DOHH2 (cell line): ENCODE results near the gene EPHA8.

Source experiments
- EZH2phosphoT487 ChIP-seq: fragments of 200-600 bp; sonication (generic); IDR thresholded peaks from 2 replicates; pipeline ENCODE4 v1.6.1; 2017; ENCODE audit warnings: borderline replicate concordance, mild to moderate bottlenecking, antibody characterized with exemption, low read length, moderate library complexity, mixed read lengths
- TF ChIP-seq, protein P1 (sequence below): fragments of 200-600 bp; sonication (generic); IDR thresholded peaks from one replicate; pipeline ENCODE4 v1.5.1; 2014; ENCODE audit warnings: antibody characterized with exemption, mild to moderate bottlenecking, low read depth, low read length; ENCODE audit not compliant: poor library complexity, severe bottlenecking

DNA sequence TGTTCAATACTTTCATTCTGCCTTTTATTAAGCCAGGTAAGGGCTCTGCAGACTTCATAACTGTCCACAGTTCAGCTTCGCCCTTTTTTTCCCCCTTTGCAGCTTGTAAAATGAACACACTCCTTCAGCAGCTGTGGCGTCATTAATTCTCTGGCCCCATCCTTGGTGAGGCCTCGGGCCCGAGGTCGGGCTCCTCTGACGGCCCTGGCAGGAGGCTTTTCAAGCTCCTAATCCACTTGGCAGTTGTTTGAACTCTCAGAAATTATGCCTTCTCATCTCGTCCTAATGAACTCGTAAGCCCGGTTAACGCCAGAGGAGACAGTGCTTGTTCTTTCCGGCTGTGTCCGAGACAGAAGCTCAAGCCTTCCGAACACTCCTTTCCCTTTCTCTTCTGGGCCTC lies 18.1 kb upstream of the EPHA8 start:
- TF ChIP-seq, protein P1, sequence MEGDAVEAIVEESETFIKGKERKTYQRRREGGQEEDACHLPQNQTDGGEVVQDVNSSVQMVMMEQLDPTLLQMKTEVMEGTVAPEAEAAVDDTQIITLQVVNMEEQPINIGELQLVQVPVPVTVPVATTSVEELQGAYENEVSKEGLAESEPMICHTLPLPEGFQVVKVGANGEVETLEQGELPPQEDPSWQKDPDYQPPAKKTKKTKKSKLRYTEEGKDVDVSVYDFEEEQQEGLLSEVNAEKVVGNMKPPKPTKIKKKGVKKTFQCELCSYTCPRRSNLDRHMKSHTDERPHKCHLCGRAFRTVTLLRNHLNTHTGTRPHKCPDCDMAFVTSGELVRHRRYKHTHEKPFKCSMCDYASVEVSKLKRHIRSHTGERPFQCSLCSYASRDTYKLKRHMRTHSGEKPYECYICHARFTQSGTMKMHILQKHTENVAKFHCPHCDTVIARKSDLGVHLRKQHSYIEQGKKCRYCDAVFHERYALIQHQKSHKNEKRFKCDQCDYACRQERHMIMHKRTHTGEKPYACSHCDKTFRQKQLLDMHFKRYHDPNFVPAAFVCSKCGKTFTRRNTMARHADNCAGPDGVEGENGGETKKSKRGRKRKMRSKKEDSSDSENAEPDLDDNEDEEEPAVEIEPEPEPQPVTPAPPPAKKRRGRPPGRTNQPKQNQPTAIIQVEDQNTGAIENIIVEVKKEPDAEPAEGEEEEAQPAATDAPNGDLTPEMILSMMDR = no peak
- no peak for TF ChIP-seq EZH2phosphoT487
